ENCODE measurements around the gene TENM4.

TENM4 gene

DNA sequence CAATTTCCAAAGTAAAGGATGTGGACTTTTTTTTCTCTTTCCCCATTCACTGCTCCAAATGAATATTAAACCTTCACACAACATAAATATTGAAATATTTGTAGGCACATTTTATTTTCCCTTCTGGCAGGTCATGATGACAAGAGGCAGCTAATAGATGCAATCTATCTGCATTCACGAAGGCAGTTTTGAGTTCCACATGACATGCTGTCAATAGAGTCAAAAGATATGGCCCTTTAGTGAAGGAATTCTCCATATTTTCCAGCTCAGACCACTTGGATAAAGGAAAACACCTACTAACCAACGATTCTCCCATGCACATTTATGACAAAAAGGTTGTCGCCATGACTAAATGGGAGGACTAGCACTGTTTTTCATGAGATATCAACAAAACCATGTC lies 37.9 kb downstream of the TENM4 start:
- TF ChIP-seq, protein P1, sequence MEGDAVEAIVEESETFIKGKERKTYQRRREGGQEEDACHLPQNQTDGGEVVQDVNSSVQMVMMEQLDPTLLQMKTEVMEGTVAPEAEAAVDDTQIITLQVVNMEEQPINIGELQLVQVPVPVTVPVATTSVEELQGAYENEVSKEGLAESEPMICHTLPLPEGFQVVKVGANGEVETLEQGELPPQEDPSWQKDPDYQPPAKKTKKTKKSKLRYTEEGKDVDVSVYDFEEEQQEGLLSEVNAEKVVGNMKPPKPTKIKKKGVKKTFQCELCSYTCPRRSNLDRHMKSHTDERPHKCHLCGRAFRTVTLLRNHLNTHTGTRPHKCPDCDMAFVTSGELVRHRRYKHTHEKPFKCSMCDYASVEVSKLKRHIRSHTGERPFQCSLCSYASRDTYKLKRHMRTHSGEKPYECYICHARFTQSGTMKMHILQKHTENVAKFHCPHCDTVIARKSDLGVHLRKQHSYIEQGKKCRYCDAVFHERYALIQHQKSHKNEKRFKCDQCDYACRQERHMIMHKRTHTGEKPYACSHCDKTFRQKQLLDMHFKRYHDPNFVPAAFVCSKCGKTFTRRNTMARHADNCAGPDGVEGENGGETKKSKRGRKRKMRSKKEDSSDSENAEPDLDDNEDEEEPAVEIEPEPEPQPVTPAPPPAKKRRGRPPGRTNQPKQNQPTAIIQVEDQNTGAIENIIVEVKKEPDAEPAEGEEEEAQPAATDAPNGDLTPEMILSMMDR (IDR thresholded peaks at IDR 0.05; ENCODE audit: low read depth, low read length), result no peak
- DNase-seq (ENCODE audit: extremely low read depth, low read depth), result no peak

DNA sequence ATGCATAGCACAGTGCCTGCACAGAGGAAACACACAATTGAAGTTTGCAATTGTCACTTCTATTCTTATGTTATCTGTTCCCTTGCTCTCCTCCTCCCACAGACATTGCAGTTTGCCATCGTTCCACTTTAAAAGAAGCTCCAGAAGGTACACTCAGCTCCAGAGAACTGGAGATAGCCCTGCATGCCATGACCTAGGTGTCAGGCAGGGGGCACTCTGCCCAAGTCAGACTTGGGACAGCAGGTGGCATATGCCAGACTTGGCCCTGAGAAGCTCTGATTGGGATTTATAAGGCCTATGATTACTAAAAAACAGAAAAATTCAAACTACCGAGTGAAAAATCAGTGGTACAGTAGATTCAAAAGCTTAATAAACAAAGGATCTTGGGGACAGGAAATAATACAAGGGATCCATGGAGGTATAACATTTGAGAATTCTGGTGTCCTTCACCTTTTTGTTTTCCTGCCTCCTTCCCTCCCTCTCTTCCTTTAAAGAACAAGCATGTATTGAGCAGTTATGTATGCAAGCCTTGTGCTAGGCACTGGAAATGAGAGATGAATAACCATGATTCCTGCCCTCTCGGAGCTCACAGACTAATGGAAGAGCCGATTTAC lies 40.0 kb downstream of the TENM4 start:
- TF ChIP-seq, protein P1 (IDR thresholded peaks at IDR 0.05; ENCODE audit: low read depth, low read length), result peak; percentile 76
- no peak for DNase-seq (ENCODE audit: extremely low read depth, low read depth)

DNA sequence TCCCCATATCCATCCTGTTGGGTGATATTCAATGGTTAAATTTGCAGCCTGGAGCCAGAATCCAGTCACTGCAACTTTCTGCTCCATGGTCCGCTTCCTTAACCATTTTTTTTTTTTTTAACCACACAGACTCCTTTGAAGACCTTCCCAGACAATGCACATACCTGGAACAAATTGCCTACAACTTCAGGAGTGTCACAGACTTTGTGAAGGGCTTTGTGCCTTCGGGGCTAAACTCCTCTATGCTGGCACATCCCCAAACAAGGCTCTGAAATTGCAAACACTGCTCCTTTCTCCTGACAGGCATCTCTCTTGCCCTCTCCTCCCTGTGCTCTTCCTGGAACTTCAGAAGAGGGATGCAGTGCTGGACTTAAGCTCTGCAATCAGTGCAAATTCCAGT lies 40.6 kb downstream of the TENM4 start:
- TF ChIP-seq, protein P1 (IDR thresholded peaks at IDR 0.05; ENCODE audit: low read depth, low read length), result no peak

DNA sequence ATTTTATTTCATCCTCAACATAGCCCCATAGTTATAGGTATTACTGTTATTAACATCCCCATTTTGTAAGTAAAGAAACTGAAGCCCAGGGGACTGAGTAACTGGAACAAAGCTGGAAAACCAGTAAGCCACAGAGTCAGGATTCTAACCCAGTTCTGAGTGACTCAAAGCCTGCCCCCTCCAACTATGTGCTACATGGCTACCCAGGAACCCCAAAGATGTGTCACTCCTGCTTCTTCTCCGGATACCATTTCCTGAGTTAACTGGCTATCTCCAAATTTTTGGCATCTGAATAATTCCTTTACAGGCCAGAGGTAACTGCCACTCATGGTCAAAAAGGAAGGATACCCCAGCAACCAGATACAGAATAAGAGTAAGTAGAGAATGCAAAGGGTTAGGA lies 43.6 kb downstream of the TENM4 start:
- TF ChIP-seq, protein P1 (IDR thresholded peaks at IDR 0.05; ENCODE audit: low read depth, low read length), result no peak
- no peak for DNase-seq (ENCODE audit: extremely low read depth, low read depth)

More for the DNA sequence above, 40.6 kb downstream of the TENM4 start:
- no peak for DNase-seq (ENCODE audit: extremely low read depth, low read depth)

DNA sequence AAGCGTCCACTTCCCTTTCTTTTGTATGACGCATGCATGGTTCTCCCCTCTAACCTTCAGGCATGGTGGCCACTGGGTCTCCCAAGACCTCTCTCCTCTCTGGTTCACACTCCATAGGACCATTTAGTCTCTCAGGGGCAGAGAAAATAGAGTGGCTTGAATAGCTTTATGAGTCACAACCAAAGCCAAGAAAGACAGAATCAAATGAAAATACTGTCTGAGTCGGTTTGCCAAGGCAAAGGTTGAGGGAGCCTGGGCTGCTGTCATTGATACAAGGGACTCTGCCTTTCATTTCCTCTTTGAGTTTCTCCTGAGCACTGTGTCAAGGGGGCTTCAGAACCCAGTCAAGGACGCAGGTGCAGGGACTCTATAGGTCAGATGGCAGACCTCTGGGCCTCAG lies 44.2 kb downstream of the TENM4 start:
- TF ChIP-seq, protein P1 (IDR thresholded peaks at IDR 0.05; ENCODE audit: low read depth, low read length), result no peak
- no peak for DNase-seq (ENCODE audit: extremely low read depth, low read depth)

DNA sequence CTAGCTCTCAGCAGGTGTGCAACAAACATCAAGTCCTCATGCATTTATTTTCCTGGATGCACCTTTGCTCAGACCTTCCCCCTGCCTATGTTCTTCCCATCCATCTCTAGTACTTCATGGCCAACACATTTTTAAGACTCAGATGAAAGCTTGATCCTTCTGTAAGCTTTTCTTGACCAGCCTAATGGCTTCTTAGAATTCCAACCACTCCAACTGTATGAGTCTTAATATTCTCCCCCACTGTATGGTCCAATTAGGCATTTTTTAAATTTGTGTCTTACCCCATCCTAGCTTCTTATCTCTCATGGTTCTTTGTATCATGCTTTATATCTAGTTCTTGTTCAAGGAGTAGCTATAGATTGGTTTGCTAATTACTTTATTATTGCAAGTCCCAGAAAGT lies 44.8 kb downstream of the TENM4 start:
- TF ChIP-seq, protein P1 (IDR thresholded peaks at IDR 0.05; ENCODE audit: low read depth, low read length), result no peak

DNA sequence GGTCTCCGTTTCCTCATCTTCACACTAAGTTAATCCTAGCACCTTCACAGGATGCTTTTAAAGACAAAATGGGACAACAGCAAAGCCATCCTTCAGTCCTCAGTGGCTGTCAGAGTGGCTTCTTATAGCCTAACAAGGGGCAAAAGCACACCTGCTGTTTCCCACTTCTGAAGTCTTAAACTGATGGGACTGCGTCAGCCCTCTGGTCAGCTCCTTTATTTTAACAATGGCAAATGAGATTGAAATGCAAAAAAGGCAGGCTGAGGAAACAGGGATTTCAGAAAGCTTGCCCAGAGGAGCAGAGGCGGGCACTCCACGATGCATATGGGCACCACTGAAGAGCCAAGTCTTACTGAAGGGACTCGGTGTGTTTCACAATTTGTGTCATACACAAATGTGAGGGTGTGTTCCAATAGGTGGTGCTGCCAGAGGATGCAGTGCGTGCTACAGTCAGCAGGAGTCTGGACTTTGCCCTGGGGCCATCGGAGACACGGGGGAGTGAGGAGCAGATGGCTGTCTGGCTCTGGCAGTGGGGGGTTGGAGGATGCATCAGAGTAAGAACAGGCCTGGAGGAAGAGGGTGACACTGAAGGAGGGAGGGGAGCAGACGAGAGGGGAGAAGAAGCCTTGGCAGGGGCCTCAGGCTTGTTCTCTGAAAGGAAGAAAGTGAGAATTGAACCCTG lies 47.3 kb downstream of the TENM4 start:
- DNase-seq (ENCODE audit: extremely low read depth, low read depth), result no peak

More for the DNA sequence above, 44.8 kb downstream of the TENM4 start:
- no peak for DNase-seq (ENCODE audit: extremely low read depth, low read depth)

More for the DNA sequence above, 47.3 kb downstream of the TENM4 start:
- TF ChIP-seq, protein P1 (IDR thresholded peaks at IDR 0.05; ENCODE audit: low read depth, low read length), result no peak

Data from AG09319 (cell line).